Measurements from ENCODE around the gene CHPF.

DNA sequence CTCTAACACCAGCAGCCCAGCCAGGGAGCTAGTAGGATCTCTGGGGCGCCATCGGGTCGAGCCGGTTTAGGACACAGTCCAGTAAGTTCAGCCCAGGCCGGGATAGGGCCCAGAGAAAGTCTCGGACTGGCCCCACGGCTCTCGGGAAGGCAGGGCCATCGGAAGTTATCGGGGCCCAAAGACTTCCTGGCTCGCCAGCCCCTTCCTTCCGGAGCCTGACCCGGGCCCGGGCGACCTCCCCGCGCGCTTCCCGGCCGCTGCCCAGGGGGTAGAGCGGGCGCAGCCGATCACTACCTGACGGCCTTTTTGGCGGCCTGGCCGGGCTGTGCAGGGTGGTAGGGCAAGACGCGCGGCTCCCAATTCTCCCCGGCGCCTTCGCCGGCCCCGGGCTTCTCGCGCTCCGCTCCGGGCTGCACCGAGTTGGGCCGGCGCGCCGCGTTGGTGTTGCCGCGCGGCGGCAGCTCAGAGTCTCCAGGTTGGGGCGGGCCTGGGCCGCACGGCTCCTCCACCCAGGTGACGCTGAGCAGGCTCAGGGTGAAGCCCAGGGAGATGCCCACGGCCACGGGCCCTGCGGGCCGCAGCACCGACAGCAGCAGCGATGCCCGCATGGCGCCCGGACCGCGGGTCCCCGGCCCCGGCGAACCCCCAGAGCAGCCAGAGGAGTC is 546 bp downstream of the CHPF start:
- TF ChIP-seq ZNF274 (IDR thresholded peaks at IDR 0.05; ENCODE audit: low read depth, low read length) (no peak), SUZ12 (IDR thresholded peaks at IDR 0.05; ENCODE audit: extremely low read depth, insufficient read depth, insufficient read length) (no peak), YY1 (IDR thresholded peaks at IDR 0.05; ENCODE audit: insufficient read depth, insufficient read length) (no peak)
